ENCODE measurements around the gene CEP72.
"Not testable (repeated sequence)": the region's sequence is repeated elsewhere in the genome, so short reads cannot be mapped to it uniquely, and the experiment has no call there.

The CEP72 gene

DNA sequence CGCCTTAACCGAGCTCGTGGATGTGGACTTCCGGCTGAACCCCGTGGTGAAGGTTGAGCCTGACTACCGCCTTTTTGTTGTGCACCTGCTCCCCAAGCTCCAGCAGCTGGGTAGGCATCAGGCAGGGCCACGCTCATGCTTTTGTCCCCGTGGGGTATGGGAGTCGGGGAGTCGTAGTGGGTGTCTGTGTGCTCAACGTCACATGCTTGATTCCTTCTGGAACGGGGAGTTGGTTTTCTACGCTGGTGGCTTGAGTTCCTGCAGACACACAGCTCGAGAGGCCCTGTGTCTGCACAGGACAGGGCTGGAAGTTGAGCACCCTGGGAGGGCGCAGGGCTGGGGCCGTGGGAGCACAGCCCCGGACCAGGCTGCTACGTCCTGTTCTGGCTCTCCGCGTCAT lies 8.0 kb downstream of the CEP72 start:
- DNase-seq = no peak

DNA sequence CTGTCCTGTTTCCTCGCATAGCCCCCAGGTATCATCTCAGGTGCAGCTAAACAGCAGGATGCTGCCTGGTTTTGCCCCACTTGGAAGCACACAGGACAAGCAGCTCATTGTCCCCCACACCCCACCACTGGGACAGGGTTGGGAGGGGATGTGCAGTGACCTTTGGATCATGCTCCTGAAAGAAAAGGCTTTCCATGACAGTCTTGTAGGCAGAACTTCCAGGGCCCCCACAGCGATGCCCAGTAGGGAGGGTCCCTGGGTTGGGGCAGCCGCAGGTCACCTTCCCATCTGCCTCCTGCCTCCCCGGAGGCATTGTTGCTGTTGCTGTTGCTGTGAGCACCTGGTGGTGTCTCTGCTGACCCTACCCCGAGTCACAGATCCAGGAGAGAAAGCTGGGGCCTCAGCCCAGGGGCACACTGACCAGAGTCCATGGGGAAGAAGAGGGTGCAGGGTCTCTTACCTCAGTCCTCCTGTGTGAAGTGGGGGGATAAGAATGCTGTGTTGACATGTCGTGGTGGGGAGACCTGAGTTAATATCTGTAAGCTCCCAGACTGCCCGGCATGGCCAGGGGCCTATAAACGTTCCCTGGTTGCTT lies 8.5 kb downstream of the CEP72 start:
- no peak for DNase-seq

DNA sequence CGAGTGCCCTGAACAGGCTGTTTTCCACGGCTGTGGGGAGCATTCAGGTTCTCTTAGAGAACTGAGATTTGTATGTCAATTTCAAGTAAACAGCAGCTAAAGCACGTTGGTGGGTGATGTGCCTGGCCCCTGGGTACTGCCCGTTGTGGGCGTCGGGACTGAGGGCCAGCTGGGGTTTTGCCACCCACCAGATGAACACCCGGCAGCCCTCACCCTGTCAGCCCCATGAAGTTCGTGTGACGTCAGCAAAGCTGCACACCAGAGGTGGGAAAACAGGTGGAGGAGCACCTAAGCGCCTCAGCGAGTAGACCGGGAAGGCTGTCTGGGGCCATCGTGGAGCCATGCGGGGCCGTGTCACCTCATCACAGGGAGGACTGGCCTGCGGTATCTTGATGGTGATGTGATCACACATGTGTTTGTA lies 9.2 kb downstream of the CEP72 start:
- no peak for DNase-seq

DNA sequence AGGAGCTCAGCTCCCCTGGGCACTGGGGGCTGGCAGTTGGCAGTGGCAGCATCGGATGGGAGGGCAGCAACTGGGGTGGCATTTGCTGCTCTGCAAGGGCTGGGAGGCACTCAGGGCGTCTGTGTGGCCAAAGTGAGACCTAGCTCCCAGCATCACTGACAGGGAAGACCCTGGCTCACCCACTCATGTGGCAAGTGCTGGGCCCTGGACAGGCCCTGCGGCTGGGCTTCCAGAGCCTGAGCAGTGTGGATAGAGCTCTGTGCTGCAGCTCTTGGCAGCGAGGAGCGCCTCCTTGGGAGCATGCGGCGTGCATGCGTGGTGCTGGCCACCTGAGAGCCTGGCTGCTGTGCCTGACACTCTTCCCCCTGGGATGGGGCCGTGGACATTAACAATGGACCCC lies 10.2 kb downstream of the CEP72 start:
- DNase-seq = no peak

DNA sequence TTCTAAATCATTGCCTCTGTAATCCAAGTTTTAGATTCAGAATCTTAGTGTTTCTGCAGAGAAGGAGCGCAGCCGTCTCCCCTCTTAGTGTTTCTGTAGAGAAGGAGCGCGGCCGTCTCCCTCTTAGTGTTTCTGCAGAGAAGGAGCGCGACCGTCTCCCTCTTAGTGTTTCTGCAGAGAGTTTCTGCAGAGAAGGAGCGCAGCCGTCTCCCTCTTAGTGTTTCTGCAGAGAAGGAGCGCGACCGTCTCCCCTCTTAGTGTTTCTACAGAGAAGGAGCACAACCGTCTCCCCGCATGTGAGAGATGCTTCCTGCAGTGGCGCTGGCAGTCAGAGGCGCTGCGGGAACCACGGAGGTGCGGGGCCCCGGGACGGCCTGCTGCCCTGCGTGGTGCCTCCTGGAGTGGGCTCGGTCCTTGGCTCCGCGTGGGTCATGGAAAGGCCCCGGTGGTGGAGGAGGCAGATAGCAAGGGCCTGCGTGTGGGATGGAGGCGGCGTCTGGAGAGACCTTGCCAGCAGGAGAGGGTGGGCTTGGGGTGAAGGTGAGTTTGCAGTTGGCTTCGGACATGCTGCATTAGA lies 10.9 kb downstream of the CEP72 start:
- DNase-seq = no peak

DNA sequence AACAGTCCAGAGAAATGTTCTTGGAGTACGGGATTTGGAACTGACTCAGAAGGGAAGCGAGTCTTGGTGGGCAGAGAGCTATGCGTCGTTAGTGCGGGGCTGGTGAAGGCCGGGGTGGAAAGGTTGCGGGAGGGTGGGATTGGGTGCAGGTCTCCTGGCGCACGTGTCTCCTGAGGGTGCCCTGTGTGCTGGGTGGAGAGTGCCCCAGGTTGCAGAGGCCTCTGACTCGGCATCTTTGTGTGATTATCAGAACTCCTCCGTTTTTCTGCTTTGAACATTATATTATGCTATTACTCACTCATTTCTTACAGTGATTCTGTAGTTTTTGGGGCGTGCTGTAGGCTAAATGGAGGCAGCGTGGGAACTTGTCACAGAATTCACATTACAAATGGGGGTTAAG lies 11.4 kb downstream of the CEP72 start:
- no peak for DNase-seq

DNA sequence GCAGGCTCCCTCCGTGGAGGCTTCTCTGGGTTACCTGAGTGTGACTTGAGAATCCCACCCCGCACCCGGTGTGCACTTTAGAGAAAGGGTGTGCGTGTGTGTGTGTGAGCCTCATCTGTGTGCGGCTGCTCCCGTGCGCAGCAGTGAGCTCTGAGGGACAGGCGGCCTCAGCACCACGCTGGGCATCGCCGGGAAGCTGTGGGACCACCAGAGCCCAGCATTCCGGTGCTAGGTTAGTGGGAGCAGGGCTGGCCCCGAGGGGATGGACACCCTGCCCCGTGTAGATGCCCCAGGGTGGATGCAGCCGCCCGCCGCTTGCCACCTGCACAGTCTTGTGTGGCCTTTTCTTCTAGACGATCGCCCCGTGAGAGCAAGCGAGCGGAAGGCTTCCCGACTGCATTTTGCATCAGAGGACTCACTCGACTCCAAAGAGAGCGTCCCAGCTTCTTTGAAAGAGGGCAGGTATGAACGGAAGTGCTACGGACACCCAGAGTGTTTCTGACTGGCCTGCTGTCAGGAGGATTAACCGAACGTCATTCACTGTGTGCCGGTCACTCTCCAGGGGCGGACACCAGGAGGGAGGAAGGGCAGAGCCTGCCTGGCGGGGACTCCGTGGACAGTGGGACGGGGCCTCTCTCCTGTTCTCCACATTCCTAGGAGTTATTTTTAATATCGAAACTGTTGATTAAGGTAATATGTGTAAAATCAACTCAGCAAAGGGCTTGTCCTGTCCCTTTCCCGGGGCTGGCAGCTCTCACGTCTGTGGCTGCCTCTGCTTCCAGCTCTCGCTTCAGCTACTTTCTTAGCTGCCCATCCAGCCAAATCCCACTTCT lies 12.2 kb downstream of the CEP72 start:
- no peak for DNase-seq

DNA sequence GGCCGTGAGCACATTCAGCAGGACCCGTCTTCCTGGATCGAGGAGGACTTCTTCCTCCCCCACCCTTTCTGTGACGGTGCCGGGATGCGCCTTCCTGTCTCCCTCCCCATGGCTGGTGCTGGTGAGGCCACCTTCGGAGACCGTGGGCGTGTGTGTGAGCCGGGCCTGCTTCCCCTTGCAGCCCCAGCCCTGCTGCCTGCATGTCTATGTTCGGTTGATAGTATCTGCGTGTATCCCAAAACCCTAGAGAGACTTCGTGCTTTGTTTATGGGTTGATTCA lies 12.8 kb downstream of the CEP72 start:
- no peak for DNase-seq

DNA sequence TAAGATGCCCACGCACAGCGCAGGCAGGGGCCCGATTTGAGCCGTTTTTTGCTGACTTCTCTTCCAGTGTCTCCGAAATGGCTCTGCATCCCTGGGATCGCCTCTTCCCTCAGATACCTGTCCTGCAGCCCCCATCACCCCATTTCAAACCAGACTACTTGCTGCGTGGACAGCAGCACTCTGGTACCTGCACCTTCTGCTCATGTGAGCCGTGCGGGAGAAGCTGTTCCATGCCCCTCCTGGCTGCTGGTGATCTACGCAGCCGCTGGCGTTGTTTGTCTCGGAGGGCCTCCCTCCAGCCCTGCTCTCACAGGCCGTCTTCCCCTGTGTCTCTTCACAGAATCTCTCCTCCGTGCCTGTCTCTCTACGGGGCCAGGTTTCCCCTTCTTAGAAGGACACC lies 13.4 kb downstream of the CEP72 start:
- DNase-seq = no peak

DNA sequence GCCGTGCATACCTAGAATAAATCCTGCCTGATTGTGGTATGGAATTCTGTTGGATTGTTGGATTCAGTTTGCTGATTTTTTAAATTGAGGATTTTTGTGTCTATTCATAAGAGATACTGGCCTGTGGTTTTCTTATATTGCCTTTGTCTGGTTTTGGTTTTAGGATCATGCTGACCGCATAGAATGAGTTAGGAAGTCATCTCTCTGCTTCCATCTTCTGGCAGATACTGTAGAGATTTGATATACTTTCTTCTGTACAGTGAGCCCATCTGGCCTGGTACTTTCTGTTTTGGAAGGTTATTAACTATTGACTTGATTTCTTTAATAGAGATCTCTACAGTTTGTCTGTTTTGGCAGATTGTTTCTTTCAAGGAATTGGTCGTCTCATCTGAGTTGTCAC lies 14.7 kb downstream of the CEP72 start:
- no peak for DNase-seq

DNA sequence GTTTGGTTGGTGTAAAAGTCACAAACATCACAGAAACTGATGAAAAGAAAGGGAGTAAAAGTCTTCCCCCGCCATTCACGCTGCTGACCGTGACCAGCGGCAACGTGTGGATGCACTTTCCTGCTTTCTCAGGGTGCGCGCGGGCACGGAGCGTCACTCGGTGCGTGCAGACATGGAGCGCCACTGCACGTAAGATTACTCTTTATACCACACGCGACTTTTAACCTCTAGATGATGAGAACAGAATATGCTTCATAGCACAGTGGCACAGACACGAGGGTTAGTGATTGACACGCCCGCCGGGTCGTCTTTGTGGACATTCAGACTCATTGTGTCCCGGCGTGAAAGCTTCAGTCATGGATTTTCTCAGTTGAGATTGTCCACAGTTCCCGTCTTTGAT lies 15.7 kb downstream of the CEP72 start:
- DNase-seq = no peak

DNA sequence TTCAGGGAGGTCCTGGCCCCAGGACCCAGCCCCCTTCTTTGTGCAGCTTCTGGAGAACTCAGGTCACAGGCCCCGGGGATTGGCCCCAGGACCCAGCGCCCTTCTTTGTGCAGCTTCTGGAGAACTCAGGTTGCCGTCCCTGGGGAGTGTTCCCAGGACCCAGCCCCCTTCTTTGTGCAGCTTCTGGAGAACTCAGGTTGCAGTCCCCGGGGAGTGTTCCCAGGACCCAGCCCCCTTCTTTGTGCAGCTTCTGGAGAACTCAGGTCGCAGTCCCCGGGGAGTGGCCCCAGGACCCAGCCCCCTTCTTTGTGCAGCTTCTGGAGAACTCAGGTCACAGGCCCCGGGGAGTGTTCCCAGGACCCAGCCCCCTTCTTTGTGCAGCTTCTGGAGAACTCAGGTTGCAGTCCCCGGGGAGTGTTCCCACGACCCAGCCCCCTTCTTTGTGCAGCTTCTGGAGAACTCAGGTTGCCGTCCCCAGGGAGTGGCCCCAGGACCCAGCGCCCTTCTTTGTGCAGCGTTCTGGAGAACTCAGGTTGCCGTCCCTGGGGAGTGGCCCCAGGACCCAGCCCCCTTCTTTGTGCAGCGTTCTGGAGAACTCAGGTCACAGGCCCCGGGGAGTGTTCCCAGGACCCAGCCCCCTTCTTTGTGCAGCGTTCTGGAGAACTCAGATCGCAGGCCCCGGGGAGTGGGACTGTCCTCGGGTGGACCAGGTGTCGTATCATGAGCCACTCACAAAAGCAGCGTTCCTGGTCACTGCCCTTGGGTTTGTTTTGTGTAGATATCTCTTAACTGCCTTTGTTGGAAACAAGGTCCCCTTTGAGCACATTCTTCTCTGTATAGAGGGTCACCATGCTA lies 16.4 kb downstream of the CEP72 start:
- not testable (repeated sequence) for DNase-seq

DNA sequence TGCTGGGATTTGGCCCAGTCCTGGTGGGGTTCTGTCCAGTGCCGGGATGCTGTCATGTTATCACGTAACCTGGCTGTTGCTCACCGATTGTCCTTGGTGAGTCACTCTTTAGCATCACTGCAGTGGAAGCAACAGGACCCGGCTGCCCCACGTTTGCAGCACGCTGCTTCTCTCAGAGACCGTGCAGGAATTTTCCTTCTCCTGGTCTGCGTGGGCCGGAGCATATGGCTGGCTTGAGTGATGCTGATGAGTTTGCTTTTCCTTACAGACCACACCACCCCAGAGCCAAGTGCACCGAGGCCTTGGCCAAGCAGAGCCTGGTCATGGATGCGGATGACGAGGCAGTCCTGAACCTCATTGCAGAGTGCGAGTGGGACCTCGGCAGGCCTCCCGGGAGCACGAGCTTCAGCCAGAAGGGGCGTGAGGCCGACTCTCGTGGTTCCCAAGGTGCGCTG lies 21.4 kb downstream of the CEP72 start:
- DNase-seq = no peak

DNA sequence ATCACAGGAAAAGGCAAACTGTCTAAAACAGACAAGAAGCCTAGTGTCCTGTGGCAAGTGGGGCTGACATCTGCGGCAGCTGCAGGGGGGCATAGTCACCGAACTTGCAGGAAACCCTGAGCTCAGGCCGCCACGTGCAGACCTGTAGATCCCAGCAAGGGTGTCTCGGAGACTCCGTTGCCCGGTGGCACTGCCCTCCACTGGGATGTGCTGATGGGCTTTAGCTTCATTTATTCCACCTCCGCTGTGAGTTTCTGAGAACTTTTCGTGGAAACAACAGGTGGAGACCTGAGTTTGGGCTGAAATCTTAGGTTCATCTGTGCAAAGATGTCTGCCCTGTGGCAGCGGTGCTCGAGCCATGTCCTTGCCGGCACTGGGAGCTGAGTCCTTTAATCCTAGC lies 22.1 kb downstream of the CEP72 start:
- no peak for DNase-seq

DNA sequence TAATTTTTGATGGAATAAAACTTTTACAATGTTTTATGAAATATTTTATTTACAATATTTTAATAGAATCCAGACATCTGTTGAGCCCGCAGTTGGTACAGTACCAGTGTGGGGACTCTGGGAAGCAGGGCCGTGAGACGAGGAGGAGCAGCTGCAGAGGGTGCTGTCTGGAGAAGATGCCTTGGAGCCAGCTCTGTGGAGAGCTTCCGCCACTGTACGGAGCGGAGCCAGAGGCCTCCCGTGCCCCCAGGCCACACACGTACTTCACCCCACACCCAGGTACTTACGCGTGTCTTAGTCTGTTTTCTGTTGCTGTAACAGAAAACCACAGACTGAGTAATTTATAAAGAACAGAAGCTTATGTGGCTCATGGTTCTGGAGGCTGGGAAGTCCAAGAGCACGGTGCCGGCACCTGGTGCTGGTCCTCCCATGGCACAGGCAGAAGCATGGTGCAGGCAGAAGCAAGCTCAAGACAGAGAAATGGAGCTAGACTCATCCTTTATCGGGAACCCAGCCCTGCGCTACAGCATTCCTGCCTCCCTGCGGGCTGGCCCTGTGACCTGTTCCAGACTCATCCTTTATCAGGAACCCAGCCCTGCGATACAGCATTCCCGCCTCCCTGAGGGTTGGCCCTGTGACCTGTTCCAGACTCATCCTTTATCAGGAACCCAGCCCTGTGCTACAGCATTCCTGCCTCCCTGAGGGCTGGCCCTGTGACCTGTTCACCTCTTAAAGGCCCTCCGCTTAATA lies 23.3 kb downstream of the CEP72 start:
- no peak for DNase-seq

DNA sequence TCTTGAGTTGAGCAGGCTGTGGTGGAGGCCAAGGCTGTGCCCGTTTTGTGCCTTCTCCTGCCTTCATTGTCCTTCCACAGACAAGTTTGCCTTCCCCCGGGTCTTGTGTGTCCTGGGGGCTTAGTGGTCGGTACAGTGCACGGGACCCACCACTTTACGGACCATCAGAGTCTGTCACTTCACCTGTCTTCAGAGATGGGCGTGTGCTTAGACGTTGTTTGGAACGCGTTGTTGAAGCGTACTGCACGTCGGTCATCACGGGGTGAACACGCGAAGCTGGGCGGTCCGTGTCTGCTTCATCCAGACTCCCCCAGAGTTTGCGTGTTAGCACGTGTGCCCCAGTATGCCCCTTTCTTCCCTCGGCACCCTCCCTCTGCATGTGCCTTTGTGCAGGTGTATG lies 24.8 kb downstream of the CEP72 start:
- no peak for DNase-seq

DNA sequence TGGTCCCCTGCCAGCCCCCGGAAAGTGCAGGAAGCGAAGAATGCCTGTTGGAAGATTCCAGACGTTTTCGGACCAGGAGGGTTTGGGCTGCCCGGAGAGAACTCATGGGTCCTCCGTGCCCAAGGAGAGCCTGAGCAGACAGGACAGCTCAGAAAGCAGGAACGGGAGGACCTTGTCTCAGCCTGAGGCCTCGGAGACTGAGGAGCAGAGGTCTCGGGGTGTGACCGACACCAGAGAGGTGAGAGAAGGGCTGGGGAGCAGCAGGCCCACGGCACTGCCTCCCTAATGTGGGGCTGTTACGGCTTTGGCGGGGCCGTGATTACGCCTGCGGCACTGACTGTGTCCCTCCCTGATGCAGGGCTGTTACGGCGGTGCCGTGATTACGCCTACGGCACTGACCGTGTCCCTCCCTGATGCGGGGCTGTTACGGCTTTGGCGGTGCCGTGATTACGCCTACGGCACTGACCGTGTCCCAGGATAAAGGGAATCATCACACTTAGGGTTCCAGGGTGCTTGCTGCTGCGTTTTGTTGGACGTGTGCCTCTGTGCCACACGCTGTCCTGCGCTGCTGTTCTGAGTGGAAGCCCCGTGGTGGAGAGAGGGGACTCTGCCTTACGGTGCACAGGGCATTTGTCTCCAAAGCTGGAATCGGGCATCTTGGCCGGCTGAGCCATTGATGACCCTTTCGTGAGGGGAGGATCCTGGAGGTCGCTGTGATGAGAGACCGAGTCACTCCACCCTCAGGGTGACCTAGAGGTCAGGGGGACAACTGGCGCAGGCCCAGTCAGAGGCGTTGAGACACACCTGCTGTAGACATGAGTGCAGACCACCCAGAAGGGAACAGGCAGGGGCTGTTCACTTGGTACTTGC lies 25.7 kb downstream of the CEP72 start:
- no peak for DNase-seq

DNA sequence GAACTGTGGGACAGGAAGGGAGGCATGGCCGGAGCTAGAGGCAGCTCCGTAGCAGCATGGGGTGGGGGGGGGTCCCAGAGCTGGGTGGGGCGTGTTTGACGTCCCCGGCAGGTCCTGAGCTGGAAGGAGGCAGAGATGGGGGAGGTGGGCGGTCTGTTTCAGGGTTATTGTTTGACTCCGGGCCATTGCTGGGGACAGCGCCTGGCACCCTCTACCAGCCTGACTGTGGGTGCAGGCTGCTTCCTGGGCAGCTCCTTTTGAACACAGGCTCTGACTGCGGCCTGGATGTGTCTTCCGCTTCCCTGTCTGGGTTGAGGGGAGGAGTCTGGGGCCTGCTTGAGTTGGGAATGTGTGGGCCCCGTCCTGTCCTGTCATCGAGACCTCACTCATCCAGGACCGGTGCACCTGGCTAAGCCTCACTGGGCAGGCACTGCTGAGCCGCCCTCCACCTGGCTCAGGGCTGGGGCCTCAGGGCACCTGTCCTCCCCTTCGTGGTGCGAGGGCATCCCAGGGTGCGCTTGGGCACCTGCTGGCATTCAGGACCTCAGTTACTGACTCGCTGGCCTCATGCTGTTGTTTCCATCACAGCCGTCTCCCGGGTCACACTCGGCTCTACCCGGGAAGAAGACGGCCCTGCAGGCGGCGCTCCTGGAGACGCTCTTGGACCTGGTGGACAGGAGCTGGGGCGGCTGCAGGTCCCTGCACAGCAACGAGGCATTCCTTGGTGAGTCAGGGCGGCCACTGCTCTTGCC lies 26.5 kb downstream of the CEP72 start:
- DNase-seq = no peak

DNA sequence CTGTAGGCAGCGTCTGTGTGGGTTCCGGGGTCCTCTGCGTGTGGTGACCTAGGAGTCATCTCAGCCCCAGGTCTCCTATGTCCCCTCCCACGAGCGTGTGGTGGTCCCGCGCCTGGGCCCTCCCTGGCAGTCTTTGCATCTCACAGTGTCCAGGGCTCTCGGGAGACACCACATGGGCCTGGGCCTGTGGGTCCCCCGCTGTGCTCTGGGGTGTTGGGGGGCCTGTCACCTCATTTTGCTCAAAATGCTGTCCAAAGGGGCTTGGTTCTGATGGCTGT lies 27.1 kb downstream of the CEP72 start:
- no peak for DNase-seq

DNA sequence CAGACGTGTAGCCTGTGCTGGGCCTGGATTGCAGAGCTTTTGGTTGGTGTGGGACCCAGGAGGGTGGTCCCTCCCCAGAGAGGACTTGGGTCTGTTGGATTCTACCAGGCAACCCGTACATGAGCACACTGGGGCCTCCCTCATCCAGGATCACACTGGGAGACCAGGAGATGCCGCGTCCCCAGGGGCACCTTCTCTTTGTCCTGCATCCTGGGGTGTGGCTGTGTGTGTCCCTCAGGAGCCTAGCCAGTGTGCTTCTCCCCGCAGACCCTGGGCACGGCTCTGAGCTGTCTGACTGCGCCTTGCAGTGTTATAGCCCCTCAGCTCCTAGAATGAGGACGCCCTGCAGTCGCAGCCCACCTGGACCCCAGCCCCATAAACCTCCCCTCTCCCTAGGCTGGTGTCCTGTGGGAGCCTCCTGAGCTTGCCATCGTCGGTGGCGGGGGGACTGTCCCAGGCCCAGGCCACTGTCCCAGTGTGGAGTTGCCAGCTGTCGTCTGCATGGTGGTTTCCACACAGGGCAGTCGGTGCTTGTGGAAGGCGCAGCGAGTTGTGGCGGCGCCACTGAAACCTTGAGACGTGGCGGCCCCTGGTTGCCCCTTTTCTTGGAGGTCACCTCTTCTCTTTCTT lies 27.6 kb downstream of the CEP72 start:
- DNase-seq = no peak

Measured in stimulated activated CD4-positive, alpha-beta T cell treated with anti-CD3 and anti-CD28 coated beads, Interleukin-4, amount 100 ng/mL, for 24 hours (primary cell).